Muscle of leg (tissue), 9 donors: ENCODE data around the gene DNMT3A. TPM values are rescaled to one million over a fixed set of nuclear protein-coding genes. Genes with fewer than 3 reads are reported as not detected.

Source experiments
- polyA plus RNA-seq, 8 donors: library from polyadenylated mRNA; unstranded; fragments of 120-200 nt; gene quantifications; one replicate each; pipeline versions ENCODE4 v1.2.1 to v1.2.3, GENCODE V29; 2013; ENCODE audit warnings: inconsistent platforms in 1 of 8, low replicate concordance in 1 of 8; ENCODE audit not compliant: insufficient read length in 8 of 8, insufficient read depth in 1 of 8
- total RNA-seq: library from RNA; stranded (reverse); fragments of 120-200 nt; gene quantifications from one replicate; pipeline ENCODE4 v1.2.4, GENCODE V29; 2013

DNMT3A gene
- total and polyA plus RNA-seq, 9 donors: 27.3 to 74.0 (median 55.2) TPM

Other genes with a start within 250 kb of the DNMT3A start
- 3.5 TPM for gene POMC, start 173.3 kb downstream of the DNMT3A start, total RNA-seq
- 1 to 10 TPM; 2.4 to 6.8 (median 3.4) TPM for gene POMC, start 173.3 kb downstream of the DNMT3A start, polyA plus RNA-seq